ENCODE data around the gene DRD2.

- TF ChIP-seq CBX5 (CRISPR knock-in tag; IDR thresholded peaks at IDR 0.05; ENCODE audit: borderline replicate concordance) (no peak), KLF16 (CRISPR knock-in tag; IDR thresholded peaks at IDR 0.05) (no peak), MAZ (IDR thresholded peaks at IDR 0.05; ENCODE audit: borderline replicate concordance, low read depth, low read length) (no peak), MAZ (CRISPR knock-in tag; IDR thresholded peaks at IDR 0.05; ENCODE audit: low read depth) (no peak), ADNP (CRISPR knock-in tag; IDR thresholded peaks at IDR 0.05) (no peak), TCF12 (IDR thresholded peaks at IDR 0.05) (no peak), TCF12 (CRISPR knock-in tag; IDR thresholded peaks at IDR 0.05) (no peak), REPIN1 (CRISPR knock-in tag; IDR thresholded peaks at IDR 0.05; ENCODE audit: borderline replicate concordance, low read depth) (no peak)
- TF ChIP-seq, protein P1, sequence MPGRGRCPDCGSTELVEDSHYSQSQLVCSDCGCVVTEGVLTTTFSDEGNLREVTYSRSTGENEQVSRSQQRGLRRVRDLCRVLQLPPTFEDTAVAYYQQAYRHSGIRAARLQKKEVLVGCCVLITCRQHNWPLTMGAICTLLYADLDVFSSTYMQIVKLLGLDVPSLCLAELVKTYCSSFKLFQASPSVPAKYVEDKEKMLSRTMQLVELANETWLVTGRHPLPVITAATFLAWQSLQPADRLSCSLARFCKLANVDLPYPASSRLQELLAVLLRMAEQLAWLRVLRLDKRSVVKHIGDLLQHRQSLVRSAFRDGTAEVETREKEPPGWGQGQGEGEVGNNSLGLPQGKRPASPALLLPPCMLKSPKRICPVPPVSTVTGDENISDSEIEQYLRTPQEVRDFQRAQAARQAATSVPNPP (CRISPR knock-in tag; IDR thresholded peaks at IDR 0.05), result no peak
These were observed 9.0 kb upstream of the DRD2 start for GRCh38 chr11:113484223-113484622.
